OCI-LY1 (cell line): Measurements from ENCODE around the gene OLFM4.

ENCODE experiments used
- H2AFZ ChIP-seq: fragments of 200-600 bp; sonication (generic), shearing (Covaris generic); 2 replicates; pipeline ENCODE4 v1.6.0; 2014; ENCODE audit warnings: antibody characterized with exemption, mild to moderate bottlenecking, low read length
- H3F3A ChIP-seq: fragments of 200-600 bp; sonication (generic), shearing (Covaris generic); 2 replicates; pipeline ENCODE4 v1.6.0; 2014; ENCODE audit warnings: mild to moderate bottlenecking, antibody characterized with exemption, low read length, moderate library complexity; ENCODE audit not compliant: insufficient read depth
- H3K27ac ChIP-seq: fragments of 200-600 bp; sonication (generic); 2 replicates; pipeline ENCODE4 v1.5.1; 2014; ENCODE audit warnings: low read length, mixed run types, mild to moderate bottlenecking, low read depth; ENCODE audit not compliant: poor library complexity, severe bottlenecking
- H3K27me3 ChIP-seq: fragments of 200-600 bp; sonication (generic); 2 replicates; pipeline ENCODE4 v1.6.0; 2014; ENCODE audit warnings: antibody characterized with exemption, mild to moderate bottlenecking, low read length, moderate library complexity; ENCODE audit not compliant: insufficient read depth
- H3K36me3 ChIP-seq: fragments of 200-600 bp; sonication (generic); 2 replicates; pipeline ENCODE4 v1.6.1; 2014; ENCODE audit warnings: mild to moderate bottlenecking, antibody characterized with exemption, low read length, moderate library complexity, mixed read lengths; ENCODE audit not compliant: insufficient read depth
- H3K4me1 ChIP-seq: fragments of 200-600 bp; sonication (generic); 2 replicates; pipeline ENCODE4 v1.5.1; 2014; ENCODE audit warnings: mild to moderate bottlenecking, low read length, moderate library complexity; ENCODE audit not compliant: insufficient read depth, severe bottlenecking
- H3K4me2 ChIP-seq: fragments of 200-600 bp; sonication (generic), shearing (Covaris generic); 2 replicates; pipeline ENCODE4 v1.6.1; 2014; ENCODE audit warnings: low read length
- H3K4me3 ChIP-seq: fragments of 200-600 bp; sonication (generic); 2 replicates; pipeline ENCODE4 v1.5.1; 2014; ENCODE audit warnings: low read length, low read depth, mild to moderate bottlenecking, mixed read lengths; ENCODE audit not compliant: poor library complexity, severe bottlenecking
- H3K79me2 ChIP-seq: fragments of 200-600 bp; shearing (Covaris generic); 2 replicates; pipeline ENCODE4 v1.6.1; 2016; ENCODE audit warnings: mixed run types, low read length, mixed read lengths; ENCODE audit not compliant: insufficient read depth
- H3K9ac ChIP-seq: fragments of 200-600 bp; sonication (generic), shearing (Covaris generic); 2 replicates; pipeline ENCODE4 v1.6.1; 2014; ENCODE audit warnings: mild to moderate bottlenecking, low read length, mixed read lengths
- H3K9me2 ChIP-seq: fragments of 200-600 bp; sonication (generic), shearing (Covaris generic); 2 replicates; pipeline ENCODE4 v1.6.1; 2014; ENCODE audit warnings: low read depth, mild to moderate bottlenecking, low read length, mixed read lengths
- H3K9me3 ChIP-seq: fragments of 200-600 bp; shearing (Covaris generic); 2 replicates; pipeline ENCODE4 v1.6.1; 2014; ENCODE audit warnings: low read length, mixed read lengths
- H4K20me1 ChIP-seq: fragments of 200-600 bp; sonication (generic), shearing (Covaris generic); 2 replicates; pipeline ENCODE4 v1.6.0; 2016; ENCODE audit warnings: mild to moderate bottlenecking, low read length; ENCODE audit not compliant: insufficient read depth
- EZH2 ChIP-seq: fragments of 200-600 bp; sonication (generic), shearing (Covaris generic); IDR thresholded peaks from 2 replicates; pipeline ENCODE4 v1.8.0; 2017; ENCODE audit warnings: borderline replicate concordance, mixed run types, mild to moderate bottlenecking, antibody characterized with exemption, low read length, moderate library complexity, mixed read lengths
- TF ChIP-seq, protein P1 (sequence below): fragments of 200-600 bp; sonication (generic), shearing (Covaris generic); IDR thresholded peaks from 2 replicates; pipeline ENCODE4 v1.5.1; 2017; ENCODE audit warnings: mild to moderate bottlenecking, antibody characterized with exemption, low read length, moderate library complexity, mixed read lengths

OLFM4 gene

GRCh38 chr13:53090461-53090860 is 61.8 kb downstream of the OLFM4 start:
- Histone ChIP-seq H2AFZ (no peak overlapping the region), H3K9ac (no peak overlapping the region), H3K27ac (no peak overlapping the region), H3K79me2 (no peaks in the 10 kb centered on the region), H3K36me3 (no peaks in the 10 kb centered on the region), H3K27me3 (no peaks in the 10 kb centered on the region), H4K20me1 (no peaks in the 10 kb centered on the region), H3K4me1 (no peaks in the 10 kb centered on the region), H3K4me2 (no peak overlapping the region), H3F3A (no peaks in the 10 kb centered on the region), H3K4me3 (no peak overlapping the region), H3K9me2 (no peaks in the 10 kb centered on the region), H3K9me3 (no peaks in the 10 kb centered on the region)
- TF ChIP-seq EZH2 = no peak
- TF ChIP-seq, protein P1, sequence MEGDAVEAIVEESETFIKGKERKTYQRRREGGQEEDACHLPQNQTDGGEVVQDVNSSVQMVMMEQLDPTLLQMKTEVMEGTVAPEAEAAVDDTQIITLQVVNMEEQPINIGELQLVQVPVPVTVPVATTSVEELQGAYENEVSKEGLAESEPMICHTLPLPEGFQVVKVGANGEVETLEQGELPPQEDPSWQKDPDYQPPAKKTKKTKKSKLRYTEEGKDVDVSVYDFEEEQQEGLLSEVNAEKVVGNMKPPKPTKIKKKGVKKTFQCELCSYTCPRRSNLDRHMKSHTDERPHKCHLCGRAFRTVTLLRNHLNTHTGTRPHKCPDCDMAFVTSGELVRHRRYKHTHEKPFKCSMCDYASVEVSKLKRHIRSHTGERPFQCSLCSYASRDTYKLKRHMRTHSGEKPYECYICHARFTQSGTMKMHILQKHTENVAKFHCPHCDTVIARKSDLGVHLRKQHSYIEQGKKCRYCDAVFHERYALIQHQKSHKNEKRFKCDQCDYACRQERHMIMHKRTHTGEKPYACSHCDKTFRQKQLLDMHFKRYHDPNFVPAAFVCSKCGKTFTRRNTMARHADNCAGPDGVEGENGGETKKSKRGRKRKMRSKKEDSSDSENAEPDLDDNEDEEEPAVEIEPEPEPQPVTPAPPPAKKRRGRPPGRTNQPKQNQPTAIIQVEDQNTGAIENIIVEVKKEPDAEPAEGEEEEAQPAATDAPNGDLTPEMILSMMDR = no peak

- Histone ChIP-seq H3K9me3 (no peaks in the 10 kb centered on the region), H3K4me2 (no peak overlapping the region), H3K27me3 (no peaks in the 10 kb centered on the region), H3F3A (no peaks in the 10 kb centered on the region), H3K79me2 (no peaks in the 10 kb centered on the region), H3K9ac (no peak overlapping the region), H3K4me3 (no peak overlapping the region), H3K9me2 (no peaks in the 10 kb centered on the region), H3K4me1 (no peaks in the 10 kb centered on the region), H2AFZ (no peak overlapping the region), H3K36me3 (no peaks in the 10 kb centered on the region), H4K20me1 (no peaks in the 10 kb centered on the region), H3K27ac (no peak overlapping the region)
- TF ChIP-seq, protein P1 = no peak
- no peak for TF ChIP-seq EZH2
These were observed 64.3 kb downstream of the OLFM4 start for GRCh38 chr13:53092931-53093330.

DNA sequence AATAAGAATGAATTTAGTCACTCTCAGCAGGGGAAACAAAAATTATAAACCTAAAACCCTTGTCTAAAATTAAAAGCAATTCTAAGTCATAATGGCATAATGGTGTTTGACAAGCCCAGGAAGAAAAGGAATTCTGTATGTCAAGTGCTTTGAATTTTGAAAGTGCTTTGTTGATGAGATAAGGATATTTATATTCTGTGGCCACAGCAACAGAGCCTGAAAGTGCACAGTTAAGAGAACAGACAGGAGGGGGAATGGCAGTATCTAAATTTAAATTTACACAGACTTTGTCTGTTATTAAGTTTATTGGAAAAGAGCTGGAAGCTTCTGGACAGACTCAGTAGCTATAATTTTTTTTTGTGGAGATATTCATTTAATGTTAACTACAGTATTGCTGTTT is 69.8 kb downstream of the OLFM4 start:
- no peaks in the 10 kb centered on the region for H3F3A ChIP-seq
- H3K27ac ChIP-seq = no peak overlapping the region
- H3K9ac ChIP-seq = no peak overlapping the region
- H3K79me2 ChIP-seq = no peaks in the 10 kb centered on the region
- TF ChIP-seq, protein P1 = no peak
- TF ChIP-seq EZH2 = no peak
- no peak overlapping the region for H3K4me3 ChIP-seq
- no peaks in the 10 kb centered on the region for H3K27me3 ChIP-seq
- H3K9me3 ChIP-seq = no peaks in the 10 kb centered on the region
- H3K36me3 ChIP-seq = no peaks in the 10 kb centered on the region
- no peak overlapping the region for H3K4me2 ChIP-seq
- no peak overlapping the region for H2AFZ ChIP-seq
- no peaks in the 10 kb centered on the region for H4K20me1 ChIP-seq
- H3K9me2 ChIP-seq = no peaks in the 10 kb centered on the region
- H3K4me1 ChIP-seq = no peaks in the 10 kb centered on the region
